Liver (tissue), 9 donors: ENCODE measurements around the gene STRA8. TPM values are rescaled to one million over a fixed set of nuclear protein-coding genes. Genes with fewer than 3 reads are reported as not detected.
A peak's percentile ranks its signal among the peaks of the same experiment; 100 is the strongest.
"Not testable (repeated sequence)": the region's sequence is repeated elsewhere in the genome, so short reads cannot be mapped to it uniquely, and the experiment has no call there.

Source experiments
- DNase-seq: peaks from one replicate; pipeline ENCODE4 v3.0.0-alpha.2; 2017; ENCODE audit warnings: low spot score
- H3K27ac ChIP-seq, 2 donors: one replicate each; pipeline ENCODE4 v1.7.0; 2013; ENCODE audit warnings: inconsistent platforms in 2 of 2, low read length in 2 of 2, control low read depth in 1 of 2, low read depth in 1 of 2, mild to moderate bottlenecking in 1 of 2
- H3K27me3 ChIP-seq, 4 donors: one replicate each; pipeline versions ENCODE4 v1.6.1 to v1.7.0; 2013; ENCODE audit warnings: low read length in 3 of 4, inconsistent platforms in 1 of 4, mild to moderate bottlenecking in 1 of 4, moderate library complexity in 1 of 4; ENCODE audit not compliant: control insufficient read depth in 4 of 4, insufficient read depth in 4 of 4
- H3K36me3 ChIP-seq, 4 donors: one replicate each; pipeline versions ENCODE4 v1.6.1 to v1.7.0; 2013; ENCODE audit warnings: low read length in 3 of 4, mild to moderate bottlenecking in 3 of 4, low read depth in 1 of 4, moderate library complexity in 1 of 4; ENCODE audit not compliant: control insufficient read depth in 4 of 4, insufficient read depth in 3 of 4
- H3K4me1 ChIP-seq, 4 donors: one replicate each; pipeline versions ENCODE4 v1.6.1 to v1.7.0; 2013; ENCODE audit warnings: low read length in 3 of 4, mild to moderate bottlenecking in 3 of 4, moderate library complexity in 1 of 4; ENCODE audit not compliant: control insufficient read depth in 4 of 4, insufficient read depth in 4 of 4
- H3K4me3 ChIP-seq, 3 donors: one replicate each; pipeline versions ENCODE4 v1.6.1 to v1.7.0; 2013; ENCODE audit warnings: low read length in 3 of 3, control low read depth in 1 of 3, low read depth in 1 of 3, mild to moderate bottlenecking in 1 of 3
- H3K9ac ChIP-seq, 2 donors: one replicate each; pipeline ENCODE4 v1.7.0; 2013; ENCODE audit warnings: low read length in 2 of 2, mild to moderate bottlenecking in 2 of 2, moderate library complexity in 2 of 2, control low read depth in 1 of 2, low read depth in 1 of 2
- H3K9me3 ChIP-seq, 4 donors: one replicate each; pipeline versions ENCODE4 v1.6.1 to v1.7.0; 2013; ENCODE audit warnings: low read length in 3 of 4; ENCODE audit not compliant: control insufficient read depth in 4 of 4
- ATF3 ChIP-seq: IDR thresholded peaks from 2 replicates; pipeline ENCODE4 v1.6.1; 2016; ENCODE audit warnings: antibody characterized with exemption
- EGR1 ChIP-seq, 2 donors: IDR thresholded peaks; 2 replicates each; pipeline ENCODE4 v1.6.1; 2016 to 2018; ENCODE audit warnings: antibody characterized with exemption in 2 of 2, low read depth in 2 of 2
- FOXA1 ChIP-seq: IDR thresholded peaks from 2 replicates; pipeline ENCODE4 v1.6.1; 2016; ENCODE audit warnings: antibody characterized with exemption
- FOXA2 ChIP-seq: IDR thresholded peaks from 2 replicates; pipeline ENCODE4 v1.6.1; 2016; ENCODE audit warnings: antibody characterized with exemption
- GABPA ChIP-seq, 2 donors: IDR thresholded peaks in 1 of 2; conservative IDR thresholded peaks in 1 of 2; 2 replicates each; pipeline ENCODE4 v1.6.1; 2016; ENCODE audit warnings: antibody characterized with exemption in 2 of 2, mild to moderate bottlenecking in 1 of 2, moderate library complexity in 1 of 2
- HNF4A ChIP-seq, 2 donors: conservative IDR thresholded peaks; 2 replicates each; pipeline ENCODE4 v1.6.1; 2016; ENCODE audit warnings: antibody characterized with exemption in 2 of 2, mild to moderate bottlenecking in 2 of 2
- HNF4G ChIP-seq: IDR thresholded peaks from 2 replicates; pipeline ENCODE4 v1.6.1; 2016; ENCODE audit warnings: antibody characterized with exemption
- JUND ChIP-seq, 2 donors: IDR thresholded peaks; 2 replicates each; pipeline ENCODE4 v1.6.1; 2016; ENCODE audit warnings: antibody characterized with exemption in 2 of 2
- NR2F2 ChIP-seq: IDR thresholded peaks from 2 replicates; pipeline ENCODE4 v1.6.1; 2016; ENCODE audit warnings: antibody characterized with exemption
- RAD21 ChIP-seq, 2 donors: IDR thresholded peaks; 2 replicates each; pipeline ENCODE4 v1.6.1; 2016; ENCODE audit warnings: antibody characterized with exemption in 2 of 2, mild to moderate bottlenecking in 2 of 2
- RXRA ChIP-seq, 2 donors: IDR thresholded peaks; 2 replicates each; pipeline ENCODE4 v1.6.1; 2017 to 2018; ENCODE audit warnings: antibody characterized with exemption in 2 of 2, mild to moderate bottlenecking in 1 of 2
- SP1 ChIP-seq: IDR thresholded peaks from 2 replicates; pipeline ENCODE4 v1.6.1; 2018; ENCODE audit warnings: antibody characterized with exemption, mild to moderate bottlenecking
- TAF1 ChIP-seq: conservative IDR thresholded peaks from 2 replicates; pipeline ENCODE4 v1.6.1; 2016; ENCODE audit warnings: antibody characterized with exemption, mild to moderate bottlenecking
- YY1 ChIP-seq: IDR thresholded peaks from 2 replicates; pipeline ENCODE4 v1.6.1; 2016; ENCODE audit warnings: antibody characterized with exemption, mild to moderate bottlenecking
- ZBTB33 ChIP-seq: IDR thresholded peaks from 2 replicates; pipeline ENCODE4 v1.6.1; 2016; ENCODE audit warnings: antibody characterized with exemption
- WGBS: extraction: QIAGEN DNeasy Blood & Tissue Kit; methylation state at CpG from one replicate; pipeline ENCODE4 v1.1.7; 2013; 5-methylcytosine and 5-hydroxymethylcytosine counted together
- polyA plus RNA-seq, 2 donors: library from polyadenylated mRNA; stranded (reverse) in 1 of 2; unstranded in 1 of 2; fragments of 200-250 nt in 1 of 2; fragments of >200 nt in 1 of 2; fragmentation: Nextera tagmentation in 1 of 2; extraction: Ambion mirVana in 1 of 2; gene quantifications; one replicate each; pipeline versions ENCODE4 v1.2.1 to v1.2.3, GENCODE V29; 2013 to 2015
- total RNA-seq, 2 donors: library from RNA; depleted of rRNA; stranded (reverse); fragments of >200 nt; gene quantifications; one replicate each; pipeline ENCODE4 v1.2.3, GENCODE V29; 2014
- TF ChIP-seq, protein P1 (sequence below): IDR thresholded peaks from 2 replicates; pipeline ENCODE4 v1.6.1; 2016; ENCODE audit warnings: antibody characterized with exemption, mild to moderate bottlenecking
- TF ChIP-seq, protein P2 (sequence below): fragments of 150-350 bp; IDR thresholded peaks from 2 replicates; pipeline ENCODE4 v1.5.1; 2017; ENCODE audit warnings: improper control_type of control experiment, low read depth, low read length; ENCODE audit not compliant: missing input control
- TF ChIP-seq, protein P3 (sequence below): IDR thresholded peaks from 2 replicates; pipeline ENCODE4 v1.6.1; 2016; ENCODE audit warnings: antibody characterized with exemption
- donor health status: healthy.
- donor health status: healthy.
- donor health status: healthy.
- donor health status: healthy.
- donor health status: healthy.

STRA8 gene
- total and polyA plus RNA-seq, 4 donors = 0.14 TPM; not detected in 3

DNA sequence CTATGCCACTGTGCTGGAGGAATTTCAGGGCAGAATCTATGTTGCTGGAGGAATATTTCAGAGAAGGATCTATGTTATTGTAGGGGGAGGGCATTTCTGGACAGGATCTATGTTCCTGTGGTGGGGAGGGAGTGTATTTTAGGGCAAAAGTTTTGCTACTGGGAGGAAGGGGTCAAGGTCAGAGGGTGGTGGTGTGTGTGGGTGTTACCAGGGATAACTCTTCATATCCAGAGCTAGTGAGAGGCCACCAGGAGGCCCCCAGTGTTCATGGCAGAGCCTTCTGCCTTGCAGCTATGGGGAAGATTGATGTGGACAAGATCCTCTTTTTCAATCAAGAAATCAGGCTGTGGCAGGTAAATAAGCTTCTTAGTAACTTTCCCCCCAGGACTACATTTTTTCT lies 2.0 kb upstream of the STRA8 start (continued):
- TF ChIP-seq JUND (IDR thresholded peaks at IDR 0.05) (no peak), GABPA (IDR thresholded peaks at IDR 0.05 in 1 of 2, conservative IDR thresholded peaks at IDR 0.05 in 1 of 2) (no peak)

DNA sequence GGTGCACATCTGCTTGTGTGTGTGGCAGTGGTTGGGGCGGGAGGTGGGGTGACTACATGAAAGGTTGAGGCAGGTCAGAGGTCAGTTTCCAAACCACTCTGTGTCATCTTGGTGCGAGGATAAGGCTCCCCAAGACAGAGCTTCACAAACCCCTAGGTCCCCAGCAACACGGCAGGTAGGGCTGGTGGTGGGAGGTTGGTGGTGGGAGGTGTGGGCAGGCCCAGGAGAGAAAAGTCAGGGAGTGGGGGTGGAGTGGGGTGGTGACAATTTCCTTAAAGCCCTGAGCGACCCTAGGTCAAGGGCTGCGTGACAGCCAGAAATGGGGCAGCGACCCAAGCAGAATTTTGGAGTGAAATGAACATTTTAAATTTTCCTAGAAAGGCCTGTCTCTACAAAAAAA lies 1.6 kb upstream of the STRA8 start:
- DNase-seq = no peak
- H3K27me3 ChIP-seq = no peaks in the 10 kb centered on the region
- H3K9me3 ChIP-seq = no peaks in the 10 kb centered on the region
- no peaks in the 10 kb centered on the region for H3K36me3 ChIP-seq
- 96% methylated on average over 6 of the region's 6 CpGs for whole genome bisulfite sequencing
- H3K4me1 ChIP-seq = no peaks in the 10 kb centered on the region
- TF ChIP-seq ATF3 (no peak), FOXA1 (no peak), YY1 (no peak), JUND (IDR thresholded peaks at IDR 0.05) (no peak), TAF1 (no peak), RAD21 (IDR thresholded peaks at IDR 0.05) (no peak), SP1 (no peak), ZBTB33 (no peak), HNF4A (conservative IDR thresholded peaks at IDR 0.05) (no peak), RXRA (IDR thresholded peaks at IDR 0.05) (no peak), HNF4G (no peak)
- H3K4me3 ChIP-seq = no peak overlapping the region
- H3K9ac ChIP-seq = no peak overlapping the region
- no peak overlapping the region for H3K27ac ChIP-seq

- H3K4me3 ChIP-seq = no peak overlapping the region
- no peaks in the 10 kb centered on the region for H3K27me3 ChIP-seq
- H3K4me1 ChIP-seq = no peaks in the 10 kb centered on the region
- peak; percentile 52 for DNase-seq
- TF ChIP-seq JUND (IDR thresholded peaks at IDR 0.05) (no peak), ZBTB33 (no peak), SP1 (no peak), RXRA (IDR thresholded peaks at IDR 0.05) (no peak), RAD21 (IDR thresholded peaks at IDR 0.05) (no peak), HNF4A (conservative IDR thresholded peaks at IDR 0.05) (no peak), FOXA1 (no peak), FOXA2 (no peak), NR2F2 (no peak), EGR1 (IDR thresholded peaks at IDR 0.05; ENCODE audit: low read depth in 2 of 2) (no peak), YY1 (no peak), HNF4G (no peak)
- TF ChIP-seq, protein P1, sequence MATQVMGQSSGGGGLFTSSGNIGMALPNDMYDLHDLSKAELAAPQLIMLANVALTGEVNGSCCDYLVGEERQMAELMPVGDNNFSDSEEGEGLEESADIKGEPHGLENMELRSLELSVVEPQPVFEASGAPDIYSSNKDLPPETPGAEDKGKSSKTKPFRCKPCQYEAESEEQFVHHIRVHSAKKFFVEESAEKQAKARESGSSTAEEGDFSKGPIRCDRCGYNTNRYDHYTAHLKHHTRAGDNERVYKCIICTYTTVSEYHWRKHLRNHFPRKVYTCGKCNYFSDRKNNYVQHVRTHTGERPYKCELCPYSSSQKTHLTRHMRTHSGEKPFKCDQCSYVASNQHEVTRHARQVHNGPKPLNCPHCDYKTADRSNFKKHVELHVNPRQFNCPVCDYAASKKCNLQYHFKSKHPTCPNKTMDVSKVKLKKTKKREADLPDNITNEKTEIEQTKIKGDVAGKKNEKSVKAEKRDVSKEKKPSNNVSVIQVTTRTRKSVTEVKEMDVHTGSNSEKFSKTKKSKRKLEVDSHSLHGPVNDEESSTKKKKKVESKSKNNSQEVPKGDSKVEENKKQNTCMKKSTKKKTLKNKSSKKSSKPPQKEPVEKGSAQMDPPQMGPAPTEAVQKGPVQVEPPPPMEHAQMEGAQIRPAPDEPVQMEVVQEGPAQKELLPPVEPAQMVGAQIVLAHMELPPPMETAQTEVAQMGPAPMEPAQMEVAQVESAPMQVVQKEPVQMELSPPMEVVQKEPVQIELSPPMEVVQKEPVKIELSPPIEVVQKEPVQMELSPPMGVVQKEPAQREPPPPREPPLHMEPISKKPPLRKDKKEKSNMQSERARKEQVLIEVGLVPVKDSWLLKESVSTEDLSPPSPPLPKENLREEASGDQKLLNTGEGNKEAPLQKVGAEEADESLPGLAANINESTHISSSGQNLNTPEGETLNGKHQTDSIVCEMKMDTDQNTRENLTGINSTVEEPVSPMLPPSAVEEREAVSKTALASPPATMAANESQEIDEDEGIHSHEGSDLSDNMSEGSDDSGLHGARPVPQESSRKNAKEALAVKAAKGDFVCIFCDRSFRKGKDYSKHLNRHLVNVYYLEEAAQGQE = no peak
- TF ChIP-seq, protein P2, sequence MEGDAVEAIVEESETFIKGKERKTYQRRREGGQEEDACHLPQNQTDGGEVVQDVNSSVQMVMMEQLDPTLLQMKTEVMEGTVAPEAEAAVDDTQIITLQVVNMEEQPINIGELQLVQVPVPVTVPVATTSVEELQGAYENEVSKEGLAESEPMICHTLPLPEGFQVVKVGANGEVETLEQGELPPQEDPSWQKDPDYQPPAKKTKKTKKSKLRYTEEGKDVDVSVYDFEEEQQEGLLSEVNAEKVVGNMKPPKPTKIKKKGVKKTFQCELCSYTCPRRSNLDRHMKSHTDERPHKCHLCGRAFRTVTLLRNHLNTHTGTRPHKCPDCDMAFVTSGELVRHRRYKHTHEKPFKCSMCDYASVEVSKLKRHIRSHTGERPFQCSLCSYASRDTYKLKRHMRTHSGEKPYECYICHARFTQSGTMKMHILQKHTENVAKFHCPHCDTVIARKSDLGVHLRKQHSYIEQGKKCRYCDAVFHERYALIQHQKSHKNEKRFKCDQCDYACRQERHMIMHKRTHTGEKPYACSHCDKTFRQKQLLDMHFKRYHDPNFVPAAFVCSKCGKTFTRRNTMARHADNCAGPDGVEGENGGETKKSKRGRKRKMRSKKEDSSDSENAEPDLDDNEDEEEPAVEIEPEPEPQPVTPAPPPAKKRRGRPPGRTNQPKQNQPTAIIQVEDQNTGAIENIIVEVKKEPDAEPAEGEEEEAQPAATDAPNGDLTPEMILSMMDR = no peak
- TF ChIP-seq, protein P3, sequence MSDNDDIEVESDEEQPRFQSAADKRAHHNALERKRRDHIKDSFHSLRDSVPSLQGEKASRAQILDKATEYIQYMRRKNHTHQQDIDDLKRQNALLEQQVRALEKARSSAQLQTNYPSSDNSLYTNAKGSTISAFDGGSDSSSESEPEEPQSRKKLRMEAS = no peak
- no peaks in the 10 kb centered on the region for H3K9me3 ChIP-seq
- H3K9ac ChIP-seq = no peak overlapping the region
- H3K27ac ChIP-seq = no peak overlapping the region
- H3K36me3 ChIP-seq = no peaks in the 10 kb centered on the region
- 94% methylated on average over 13 of the region's 13 CpGs for WGBS
These were observed 918 bp upstream of the STRA8 start for GRCh38 chr7:135232720-135233119.

- not testable (repeated sequence) for H3K9ac ChIP-seq, H3K9me3 ChIP-seq, H3K27ac ChIP-seq, H3K4me3 ChIP-seq, DNase-seq, H3K27me3 ChIP-seq, H3K36me3 ChIP-seq, H3K4me1 ChIP-seq
- 92% methylated on average over 14 of the region's 14 CpGs for whole genome bisulfite sequencing
These were observed 457 bp downstream of the STRA8 start for GRCh38 chr7:135234095-135234494.
